Parathyroid adenoma (tissue), 2 donors: Measurements from ENCODE around the gene WDR31.

Experiments used
- H2AFZ ChIP-seq: fragments of 300-600 bp; sonication (generic); one replicate; pipeline ENCODE4 v1.7.0; 2017; ENCODE audit warnings: antibody characterized with exemption, mild to moderate bottlenecking
- H3K27ac ChIP-seq: fragments of 300-600 bp; sonication (generic); one replicate; pipeline ENCODE4 v1.7.0; 2017
- H3K27me3 ChIP-seq: fragments of 300-600 bp; sonication (generic); one replicate; pipeline ENCODE4 v1.7.0; 2017; ENCODE audit warnings: low read length; ENCODE audit not compliant: control insufficient read depth, insufficient read depth
- H3K36me3 ChIP-seq: fragments of 300-600 bp; sonication (generic); one replicate; pipeline ENCODE4 v1.7.0; 2017; ENCODE audit warnings: low read length; ENCODE audit not compliant: control insufficient read depth, insufficient read depth
- H3K4me1 ChIP-seq: fragments of 300-600 bp; sonication (generic); one replicate; pipeline ENCODE4 v1.7.0; 2017; ENCODE audit warnings: control low read depth
- H3K4me2 ChIP-seq: fragments of 300-600 bp; sonication (generic); one replicate; pipeline ENCODE4 v1.7.0; 2017; ENCODE audit warnings: low read length
- H3K4me3 ChIP-seq: fragments of 300-600 bp; sonication (generic); one replicate; pipeline ENCODE4 v1.7.0; 2017; ENCODE audit warnings: low read depth, low read length
- H3K79me2 ChIP-seq: fragments of 300-600 bp; sonication (generic); one replicate; pipeline ENCODE4 v1.7.0; 2017; ENCODE audit warnings: control low read depth
- H3K9ac ChIP-seq: fragments of 300-600 bp; sonication (generic); one replicate; pipeline ENCODE4 v1.7.0; 2017; ENCODE audit warnings: mild to moderate bottlenecking
- H3K9me3 ChIP-seq: fragments of 300-600 bp; sonication (generic); one replicate; pipeline ENCODE4 v1.7.0; 2017; ENCODE audit warnings: low read length; ENCODE audit not compliant: control insufficient read depth
- CTCF ChIP-seq: fragments of 300-600 bp; sonication (generic); IDR thresholded peaks from one replicate; pipeline ENCODE4 v1.7.0; 2017; ENCODE audit warnings: antibody characterized with exemption, mild to moderate bottlenecking
- donor health status: primary hyperparathyroidism.

The WDR31 gene

DNA sequence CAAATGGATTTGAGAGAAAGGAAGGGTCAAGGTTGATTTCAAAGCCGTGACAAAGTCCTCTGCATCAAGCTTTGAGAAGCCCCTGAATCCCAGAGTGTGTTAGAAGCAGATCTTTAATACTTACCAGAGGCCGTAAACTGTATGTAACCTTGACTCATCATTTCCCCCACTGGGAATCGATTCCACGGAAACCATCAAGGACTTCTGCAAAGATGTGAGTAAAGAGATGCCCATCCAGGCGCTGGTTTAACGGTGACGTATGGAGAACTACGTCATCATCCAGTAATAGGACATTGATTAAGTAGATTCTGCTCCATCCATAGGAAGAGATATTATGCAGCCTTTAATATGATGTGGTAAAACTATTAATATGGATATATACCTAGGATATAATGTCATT is 38.5 kb downstream of the WDR31 start:
- Histone ChIP-seq H3K4me2 (no peak overlapping the region), H3K79me2 (no peaks in the 10 kb centered on the region), H3K9ac (no peak overlapping the region), H3K9me3 (no peaks in the 10 kb centered on the region), H3K4me1 (no peaks in the 10 kb centered on the region), H3K4me3 (no peak overlapping the region), H2AFZ (no peak overlapping the region), H3K27me3 (no peaks in the 10 kb centered on the region), H3K36me3 (no peaks in the 10 kb centered on the region), H3K27ac (no peak overlapping the region)
- TF ChIP-seq CTCF = no peak

- Histone ChIP-seq H3K4me1 (no peaks in the 10 kb centered on the region), H2AFZ (no peak overlapping the region), H3K9ac (no peak overlapping the region), H3K4me2 (no peak overlapping the region), H3K27me3 (no peaks in the 10 kb centered on the region), H3K9me3 (no peaks in the 10 kb centered on the region), H3K27ac (no peak overlapping the region), H3K79me2 (no peaks in the 10 kb centered on the region), H3K36me3 (no peaks in the 10 kb centered on the region), H3K4me3 (no peak overlapping the region)
- TF ChIP-seq CTCF = no peak
Measured at GRCh38 chr9:113299800-113300292, 40.2 kb downstream of the WDR31 start.

DNA sequence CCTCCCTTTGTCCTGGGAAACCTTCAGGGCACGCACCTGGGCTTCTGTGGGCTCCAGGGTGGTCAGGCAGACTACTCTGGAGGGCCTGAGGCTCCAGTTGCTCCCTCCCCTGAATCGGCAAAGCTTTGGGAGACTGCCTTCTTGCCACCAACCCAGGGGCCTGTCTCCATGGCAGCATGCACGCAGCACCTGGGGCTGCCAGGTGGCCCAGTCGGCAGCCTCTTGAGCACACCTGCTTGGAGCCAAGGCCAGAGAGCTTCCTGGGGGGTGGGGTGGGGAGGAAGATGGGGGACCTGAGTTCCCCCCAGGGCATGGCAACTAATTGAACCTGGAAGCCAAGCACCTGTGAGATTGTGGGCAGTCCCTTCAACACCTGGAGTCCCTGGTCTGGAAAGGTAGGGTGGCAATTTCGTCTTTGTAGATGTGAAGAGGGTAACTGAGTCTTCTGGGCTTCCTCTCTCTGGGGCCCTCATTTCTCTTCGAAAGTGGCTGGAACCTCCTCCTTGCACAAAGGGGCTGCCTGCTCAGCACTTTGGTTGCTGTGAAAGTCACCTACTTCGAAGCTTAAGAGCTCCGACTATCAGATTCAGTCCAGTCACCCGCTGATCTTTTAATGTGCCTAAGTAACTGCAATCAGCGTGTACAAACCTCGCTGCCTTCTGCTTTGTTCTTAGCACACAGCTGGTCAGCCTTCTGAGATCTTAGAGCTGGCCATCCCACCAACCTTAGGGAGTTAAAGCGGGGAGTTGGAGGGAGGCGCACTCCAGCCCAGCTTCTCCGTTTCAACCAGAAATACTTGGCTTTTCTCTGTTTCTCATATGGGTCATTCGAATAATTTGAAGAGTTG is 40.9 kb downstream of the WDR31 start:
- no peaks in the 10 kb centered on the region for H3K4me1 ChIP-seq
- no peaks in the 10 kb centered on the region for H3K27me3 ChIP-seq
- H3K36me3 ChIP-seq = no peaks in the 10 kb centered on the region
- H2AFZ ChIP-seq = no peak overlapping the region
- no peak for TF ChIP-seq CTCF
- no peak overlapping the region for H3K9ac ChIP-seq
- no peaks in the 10 kb centered on the region for H3K9me3 ChIP-seq
- H3K27ac ChIP-seq = no peak overlapping the region
- no peaks in the 10 kb centered on the region for H3K79me2 ChIP-seq
- H3K4me3 ChIP-seq = no peak overlapping the region
- H3K4me2 ChIP-seq = no peak overlapping the region

DNA sequence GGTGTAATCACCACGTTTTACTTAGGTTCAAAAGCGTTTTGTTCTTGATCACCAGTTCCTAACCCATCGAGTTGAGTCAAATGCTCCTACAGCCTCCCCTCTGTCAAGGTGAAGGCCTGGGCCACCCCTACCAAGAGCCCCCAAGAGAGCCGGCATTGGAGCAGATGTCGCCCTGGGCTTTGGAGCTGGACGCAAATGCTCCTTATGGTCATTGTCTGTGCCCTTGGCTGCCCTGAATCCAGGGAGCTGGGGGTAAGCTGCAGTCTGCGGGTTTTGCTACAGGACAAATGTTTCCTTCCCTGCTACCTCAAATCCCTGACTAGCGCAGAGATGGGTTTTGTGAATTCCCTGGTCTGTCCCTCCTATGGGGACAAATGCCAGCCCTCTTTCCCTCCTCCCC is 41.8 kb downstream of the WDR31 start:
- no peaks in the 10 kb centered on the region for H3K4me1 ChIP-seq
- no peak overlapping the region for H2AFZ ChIP-seq
- H3K36me3 ChIP-seq = no peaks in the 10 kb centered on the region
- no peaks in the 10 kb centered on the region for H3K27me3 ChIP-seq
- no peak overlapping the region for H3K4me3 ChIP-seq
- no peaks in the 10 kb centered on the region for H3K9me3 ChIP-seq
- H3K9ac ChIP-seq = no peak overlapping the region
- no peaks in the 10 kb centered on the region for H3K79me2 ChIP-seq
- TF ChIP-seq CTCF = no peak
- H3K27ac ChIP-seq = no peak overlapping the region
- H3K4me2 ChIP-seq = no peak overlapping the region
